GM12878 (cell line): ENCODE results near the gene OVOL1. TPM values are rescaled to one million over a fixed set of nuclear protein-coding genes. Genes with fewer than 3 reads are reported as not detected.

Experiments
- ASH2L ChIP-seq: fragments of 300-600, 200-600 bp; sonication (generic); IDR thresholded peaks from 2 replicates; pipeline ENCODE4 v1.6.1; 2017; ENCODE audit warnings: low read depth, mild to moderate bottlenecking, borderline replicate concordance
- ATF7 ChIP-seq: fragments of 450-650 bp; IDR thresholded peaks from 2 replicates; pipeline ENCODE4 v1.6.1; 2016; ENCODE audit warnings: low read depth, mild to moderate bottlenecking
- BCL11A ChIP-seq: IDR thresholded peaks from 2 replicates; pipeline ENCODE4 v1.6.1; 2011; ENCODE audit warnings: low read depth, low read length
- CHD4 ChIP-seq: fragments of 200-600 bp; sonication (generic); IDR thresholded peaks from 2 replicates; pipeline ENCODE4 v1.6.1; 2016; ENCODE audit warnings: mild to moderate bottlenecking
- CREM ChIP-seq: IDR thresholded peaks from 2 replicates; pipeline ENCODE4 v1.6.1; 2014; ENCODE audit warnings: antibody characterized with exemption, low read depth
- DPF2 ChIP-seq: fragments of 450-650 bp; IDR thresholded peaks from 2 replicates; pipeline ENCODE4 v1.6.1; 2017; ENCODE audit warnings: mild to moderate bottlenecking
- ELK1 ChIP-seq: IDR thresholded peaks from 2 replicates; pipeline ENCODE4 v1.6.1; 2012; ENCODE audit warnings: low read depth, low read length, improper control_type of control experiment
- ESRRA ChIP-seq: IDR thresholded peaks from 2 replicates; pipeline ENCODE4 v1.6.1; 2012; ENCODE audit warnings: mild to moderate bottlenecking, low read length, improper control_type of control experiment
- EZH2 ChIP-seq: IDR thresholded peaks from 2 replicates; pipeline ENCODE4 v1.6.1; 2012; ENCODE audit warnings: low read depth, mild to moderate bottlenecking, control low read depth, inconsistent platforms, low read length, borderline replicate concordance; ENCODE audit not compliant: control insufficient read depth
- HDGF ChIP-seq: fragments of 450-650 bp; IDR thresholded peaks from 2 replicates; pipeline ENCODE4 v1.6.1; 2016; ENCODE audit warnings: antibody characterized with exemption
- IKZF2 ChIP-seq, 2 experiments: fragments of 450-650 bp; IDR thresholded peaks; 2 replicates each; pipeline ENCODE4 v1.6.1; 2017; ENCODE audit warnings: mild to moderate bottlenecking in 2 of 2, moderate library complexity in 2 of 2
- IRF4 ChIP-seq: IDR thresholded peaks from 2 replicates; pipeline ENCODE4 v1.6.1; 2011; ENCODE audit warnings: low read depth, low read length
- JUND ChIP-seq: IDR thresholded peaks from 2 replicates; pipeline ENCODE4 v1.6.1; 2012; ENCODE audit warnings: low read depth, mild to moderate bottlenecking, low read length, improper control_type of control experiment, moderate library complexity
- NFYB ChIP-seq: IDR thresholded peaks from 2 replicates; pipeline ENCODE4 v1.6.1; 2011; ENCODE audit warnings: low read depth, mild to moderate bottlenecking, low read length, improper control_type of control experiment, moderate library complexity; ENCODE audit not compliant: insufficient read depth
- NRF1 ChIP-seq: conservative IDR thresholded peaks from 2 replicates; pipeline ENCODE4 v1.6.1; 2011; ENCODE audit warnings: mild to moderate bottlenecking, low read depth, low read length, improper control_type of control experiment
- PAX5 ChIP-seq: IDR thresholded peaks from 2 replicates; pipeline ENCODE4 v1.6.1; 2011; ENCODE audit warnings: low read depth, low read length, borderline replicate concordance
- POLR2A ChIP-seq: IDR thresholded peaks from 2 replicates; pipeline ENCODE4 v1.6.1; 2011; ENCODE audit warnings: low read depth, mild to moderate bottlenecking, low read length
- POLR2AphosphoS5 ChIP-seq: IDR thresholded peaks from 2 replicates; pipeline ENCODE4 v1.6.1; 2011; ENCODE audit warnings: mild to moderate bottlenecking, low read length, inconsistent platforms
- RBBP5 ChIP-seq: fragments of 200-600 bp; sonication (generic); conservative IDR thresholded peaks from 2 replicates; pipeline ENCODE4 v1.6.1; 2016
- SIN3A ChIP-seq: IDR thresholded peaks from 2 replicates; pipeline ENCODE4 v1.6.1; 2012; ENCODE audit warnings: low read depth, low read length, improper control_type of control experiment
- SIX5 ChIP-seq: IDR thresholded peaks from 2 replicates; pipeline ENCODE4 v1.6.1; 2011; ENCODE audit warnings: mild to moderate bottlenecking, low read depth, low read length, moderate library complexity; ENCODE audit not compliant: severe bottlenecking
- SMARCA5 ChIP-seq: fragments of 450-650 bp; IDR thresholded peaks from 2 replicates; pipeline ENCODE4 v1.6.1; 2017; ENCODE audit warnings: mild to moderate bottlenecking
- SREBF2 ChIP-seq: IDR thresholded peaks from 2 replicates; pipeline ENCODE4 v1.6.1; 2012; ENCODE audit warnings: mild to moderate bottlenecking, low read length
- SUZ12 ChIP-seq: fragments of 200-600 bp; sonication (generic); IDR thresholded peaks from one replicate; pipeline ENCODE4 v1.6.1; 2018; ENCODE audit warnings: antibody characterized with exemption, mild to moderate bottlenecking; ENCODE audit not compliant: unreplicated experiment
- ZBTB11 ChIP-seq: fragments of 450-650 bp; formaldehyde crosslinking; IDR thresholded peaks from 2 replicates; pipeline ENCODE4 v1.5.0; 2022; ENCODE audit warnings: mild to moderate bottlenecking, missing genetic modification characterization
- ZNF217 ChIP-seq: fragments of 450-650 bp; IDR thresholded peaks from 2 replicates; pipeline ENCODE4 v1.6.1; 2017; ENCODE audit warnings: antibody characterized with exemption, mild to moderate bottlenecking
- ZNF384 ChIP-seq: IDR thresholded peaks from 2 replicates; pipeline ENCODE4 v1.6.1; 2012; ENCODE audit warnings: low read depth, mild to moderate bottlenecking, low read length, improper control_type of control experiment, borderline replicate concordance
- polyA plus RNA-seq, 11 experiments: library from polyadenylated mRNA; depleted of rRNA in 4 of 11; unstranded in 6 of 11; stranded (reverse) in 5 of 11; fragments of >200 nt; fragmentation: Nextera tagmentation in 4 of 11; fragmentation: Illumina TruSeq in 1 of 11; extraction: Ambion mirVana in 4 of 11; extraction: Trizol in 1 of 11; gene quantifications; 1 replicate in 1 of 11; 2 replicates in 10 of 11; pipeline versions ENCODE4 v1.2.1 to v1.2.3, GENCODE V29; 2011 to 2016; ENCODE audit warnings: inconsistent platforms in 2 of 11, missing spikeins in 2 of 11, low read depth in 1 of 11
- total RNA-seq, 4 experiments: library from RNA; depleted of rRNA in 3 of 4; stranded (reverse); fragments of >200 nt in 3 of 4; fragmentation: Illumina TruSeq in 1 of 4; extraction: Trizol in 1 of 4; gene quantifications; 2 replicates each; pipeline versions ENCODE4 v1.2.1 to v1.2.3, GENCODE V29; 2013 to 2021
- TF ChIP-seq, protein P1 (sequence below): fragments of 450-650 bp; IDR thresholded peaks from 2 replicates; pipeline ENCODE4 v1.6.1; 2017; ENCODE audit warnings: antibody characterized with exemption, mild to moderate bottlenecking, moderate library complexity

OVOL1 gene
- total and polyA plus RNA-seq, 10 of the 15 experiments (the other 5 are each of a cell fraction or from before 2014, with no cell fraction given): 0.04 to 0.96 (median 0.09) TPM; not detected in 7

DNA sequence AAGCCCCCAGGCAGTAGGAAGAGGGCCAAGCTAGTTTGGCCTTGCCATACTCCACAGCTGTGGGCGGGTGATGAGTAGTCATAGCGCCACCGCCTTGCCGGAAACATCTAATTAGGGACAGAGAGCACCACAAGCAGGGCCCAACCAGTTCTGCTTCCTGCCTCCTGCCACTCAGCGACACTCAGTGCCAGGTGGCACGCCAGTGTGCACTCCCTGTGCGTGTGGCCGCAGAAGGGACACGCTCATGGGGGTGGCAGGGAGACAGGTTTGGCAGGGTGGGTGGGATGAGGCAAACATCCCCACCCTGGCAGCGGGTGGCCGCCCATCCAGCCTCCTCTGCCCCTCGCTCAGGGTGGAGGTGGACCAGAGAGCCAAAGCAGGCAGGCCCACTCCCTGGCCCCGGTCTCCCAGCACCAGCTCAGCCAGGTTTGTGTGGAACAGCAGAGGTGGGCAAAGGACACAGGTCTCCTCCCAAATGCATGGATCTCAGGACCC, 4.9 kb downstream of the OVOL1 start (continued):
- TF ChIP-seq NRF1 (no peak), CHD4 (no peak), EZH2 (no peak), BCL11A (peak; percentile 97), POLR2A (peak; percentile 93), SUZ12 (no peak), IRF4 (peak; percentile 91), ATF7 (peak; percentile 55; the same call in 1 of the 2 replicates), ESRRA (no peak), IKZF2 (IDR thresholded peaks at IDR 0.05) (peak; percentile 85 to 91), ASH2L (no peak), SMARCA5 (no peak), ELK1 (peak; percentile 50), RBBP5 (no peak), POLR2AphosphoS5 (peak; percentile 61; the same call in 1 of the 2 replicates), ZNF217 (peak; percentile 45; the same call in 1 of the 2 replicates), CREM (peak; percentile 75; the same call in 1 of the 2 replicates), DPF2 (peak; percentile 97), NFYB (no peak), SIN3A (no peak), HDGF (peak; percentile 96), SREBF2 (no peak), ZNF384 (no peak), SIX5 (no peak), ZBTB11 (CRISPR knock-in tag) (no peak), JUND (peak; percentile 76), PAX5 (peak; percentile 94)
- TF ChIP-seq, protein P1, sequence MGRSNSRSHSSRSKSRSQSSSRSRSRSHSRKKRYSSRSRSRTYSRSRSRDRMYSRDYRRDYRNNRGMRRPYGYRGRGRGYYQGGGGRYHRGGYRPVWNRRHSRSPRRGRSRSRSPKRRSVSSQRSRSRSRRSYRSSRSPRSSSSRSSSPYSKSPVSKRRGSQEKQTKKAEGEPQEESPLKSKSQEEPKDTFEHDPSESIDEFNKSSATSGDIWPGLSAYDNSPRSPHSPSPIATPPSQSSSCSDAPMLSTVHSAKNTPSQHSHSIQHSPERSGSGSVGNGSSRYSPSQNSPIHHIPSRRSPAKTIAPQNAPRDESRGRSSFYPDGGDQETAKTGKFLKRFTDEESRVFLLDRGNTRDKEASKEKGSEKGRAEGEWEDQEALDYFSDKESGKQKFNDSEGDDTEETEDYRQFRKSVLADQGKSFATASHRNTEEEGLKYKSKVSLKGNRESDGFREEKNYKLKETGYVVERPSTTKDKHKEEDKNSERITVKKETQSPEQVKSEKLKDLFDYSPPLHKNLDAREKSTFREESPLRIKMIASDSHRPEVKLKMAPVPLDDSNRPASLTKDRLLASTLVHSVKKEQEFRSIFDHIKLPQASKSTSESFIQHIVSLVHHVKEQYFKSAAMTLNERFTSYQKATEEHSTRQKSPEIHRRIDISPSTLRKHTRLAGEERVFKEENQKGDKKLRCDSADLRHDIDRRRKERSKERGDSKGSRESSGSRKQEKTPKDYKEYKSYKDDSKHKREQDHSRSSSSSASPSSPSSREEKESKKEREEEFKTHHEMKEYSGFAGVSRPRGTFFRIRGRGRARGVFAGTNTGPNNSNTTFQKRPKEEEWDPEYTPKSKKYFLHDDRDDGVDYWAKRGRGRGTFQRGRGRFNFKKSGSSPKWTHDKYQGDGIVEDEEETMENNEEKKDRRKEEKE: no peak
